NCI-H510A treated with DMSO at 0.1 percent for 48 hours (cell line): ENCODE data around the gene DPY19L1.
A peak's percentile ranks its signal among the peaks of the same experiment; 100 is the strongest.
"Not testable (repeated sequence)": the region's sequence is repeated elsewhere in the genome, so short reads cannot be mapped to it uniquely, and the experiment has no call there.

ENCODE experiments used
- DNase-seq: peaks from one replicate; lab custom pipeline; 2025; lab: John Stamatoyannopoulos, UW

DPY19L1 gene

DNA sequence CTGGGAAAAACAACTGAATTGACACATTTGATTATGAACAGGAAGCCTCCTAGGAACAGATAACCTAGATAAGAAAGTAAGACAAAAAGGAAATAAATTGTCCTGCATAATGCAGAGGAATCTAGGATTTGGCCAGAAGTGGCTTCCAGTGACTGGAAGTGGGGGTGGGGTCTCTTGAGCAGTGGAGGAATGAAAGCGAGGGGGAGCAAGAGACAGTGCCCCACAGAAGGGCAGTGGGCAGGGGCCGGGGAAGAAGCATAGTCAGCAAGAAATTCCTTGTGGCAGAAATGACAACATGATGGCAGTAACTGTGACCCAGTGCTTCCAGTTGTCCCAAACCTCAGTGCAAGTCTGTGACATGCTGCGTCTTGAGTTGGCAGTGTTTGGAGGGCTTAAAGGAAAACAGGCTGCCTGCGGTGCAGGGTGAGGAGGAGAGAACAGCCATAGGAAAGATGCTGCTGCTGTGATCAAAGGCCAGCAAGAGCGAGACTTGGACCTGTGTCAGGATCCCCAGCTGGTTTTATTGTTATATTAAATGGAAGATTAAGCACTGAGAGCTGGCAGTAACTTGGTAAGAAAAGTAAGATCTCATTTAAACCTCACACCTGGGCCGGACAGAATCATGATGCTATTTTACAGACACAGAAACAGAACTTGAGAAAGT is 119.0 kb downstream of the DPY19L1 start:
- not testable (repeated sequence) for DNase-seq

DNA sequence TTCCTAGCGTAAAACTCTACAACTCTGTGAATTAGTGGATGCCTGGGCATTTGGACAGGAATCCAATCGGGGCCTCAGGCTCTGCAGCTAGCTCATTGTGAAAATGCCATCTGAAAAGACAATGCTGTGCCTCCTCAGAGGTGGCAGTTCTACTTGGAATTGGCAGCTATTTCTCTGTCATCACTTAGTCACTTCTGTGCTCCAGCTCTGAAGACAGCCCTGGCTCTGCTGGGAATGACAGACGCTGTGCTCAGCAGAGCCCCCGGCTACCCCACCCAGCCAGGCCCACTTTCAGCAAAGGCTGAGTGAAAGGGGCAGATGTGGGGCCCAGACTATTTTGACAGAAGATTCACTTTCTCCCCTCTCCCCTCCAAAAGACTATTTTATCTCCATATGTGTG is 119.8 kb downstream of the DPY19L1 start:
- not testable (repeated sequence) for DNase-seq

- DNase-seq, result no peak
Observed at GRCh38 chr7:34916267-34916666, 121.0 kb downstream of the DPY19L1 start.

DNA sequence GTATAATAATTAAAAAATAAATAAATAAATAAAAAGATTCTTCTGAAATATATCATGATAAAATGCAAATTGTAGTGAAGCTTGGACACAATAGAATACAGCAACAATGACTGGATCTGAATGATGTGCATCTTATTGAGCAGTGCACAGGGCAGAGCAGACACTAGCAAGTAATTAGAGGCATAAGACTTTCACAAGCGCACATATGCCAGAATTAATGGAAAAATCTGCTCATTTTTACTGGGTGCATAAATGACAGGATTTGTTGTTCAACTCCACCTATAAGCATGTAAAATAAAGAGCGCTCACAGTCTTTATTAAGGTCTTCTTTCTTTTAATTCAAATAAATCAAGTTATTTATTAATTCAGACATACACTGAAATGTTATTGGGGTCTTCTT is 125.0 kb downstream of the DPY19L1 start:
- no peak for DNase-seq

DNA sequence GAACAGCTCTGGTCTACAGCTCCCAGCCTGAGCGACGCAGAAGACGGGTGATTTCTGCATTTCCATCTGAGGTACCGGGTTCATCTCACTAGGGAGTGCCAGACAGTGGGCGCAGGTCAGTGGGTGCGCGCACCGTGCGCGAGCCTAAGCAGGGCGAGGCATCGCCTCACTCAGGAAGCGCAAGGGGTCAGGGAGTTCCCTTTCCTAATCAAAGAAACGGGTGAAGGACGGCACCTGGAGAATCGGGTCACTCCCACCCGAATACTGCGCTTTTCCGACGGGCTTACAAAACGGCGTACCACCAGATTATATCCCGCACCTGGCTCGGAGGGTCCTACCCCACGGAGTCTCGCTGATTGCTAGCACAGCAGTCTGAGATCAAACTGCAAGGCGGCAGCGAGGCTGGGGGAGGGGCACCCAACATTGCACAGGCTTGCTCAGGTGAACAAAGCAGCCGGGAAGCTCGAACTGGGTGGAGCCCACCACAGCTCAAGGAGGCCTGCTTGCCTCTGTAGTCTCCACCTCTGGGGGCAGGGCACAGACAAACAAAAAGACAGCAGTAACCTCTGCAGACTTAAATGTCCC is 130.9 kb downstream of the DPY19L1 start:
- peak; percentile 16 for DNase-seq

- no peak for DNase-seq
Observed at GRCh38 chr7:34904987-34905386, 132.3 kb downstream of the DPY19L1 start.

DNA sequence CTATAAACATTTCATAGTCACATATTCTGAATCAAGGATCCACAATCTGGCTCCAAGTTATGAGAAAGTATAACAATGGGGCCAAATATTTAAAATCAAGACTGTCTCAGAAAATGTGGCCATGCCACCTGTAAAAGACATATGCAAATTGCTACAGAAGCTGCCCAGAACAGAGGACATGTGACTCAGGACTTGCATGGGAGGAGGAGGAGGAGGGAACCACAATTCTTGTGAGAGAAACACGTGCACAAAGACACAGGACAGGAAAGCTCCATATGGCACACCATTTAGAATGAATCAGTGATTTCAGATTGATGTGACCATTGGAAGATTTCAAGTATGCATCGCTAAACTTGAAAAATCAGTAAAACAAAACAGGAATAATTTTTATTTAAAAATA is 133.4 kb downstream of the DPY19L1 start:
- DNase-seq, result not testable (repeated sequence)

DNA sequence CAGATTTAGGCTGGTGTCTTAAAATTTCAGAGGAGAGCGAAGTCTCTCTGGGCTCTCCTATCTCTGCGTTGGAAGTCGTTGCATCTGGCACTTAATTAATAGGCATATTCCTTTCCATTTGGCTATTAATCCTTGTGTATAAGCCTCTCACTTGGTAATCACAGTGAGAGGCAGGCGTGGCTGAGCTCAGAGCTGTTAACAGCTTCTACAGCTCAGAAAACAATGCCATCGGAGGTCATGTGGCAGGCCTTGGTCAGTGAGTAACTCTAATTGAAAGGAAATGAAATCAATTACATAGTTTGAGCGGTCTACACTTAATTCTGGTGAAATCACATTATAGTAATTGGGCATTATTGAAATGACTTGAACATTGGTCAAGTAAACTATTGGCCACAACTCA is 135.1 kb downstream of the DPY19L1 start:
- DNase-seq, result no peak

DNA sequence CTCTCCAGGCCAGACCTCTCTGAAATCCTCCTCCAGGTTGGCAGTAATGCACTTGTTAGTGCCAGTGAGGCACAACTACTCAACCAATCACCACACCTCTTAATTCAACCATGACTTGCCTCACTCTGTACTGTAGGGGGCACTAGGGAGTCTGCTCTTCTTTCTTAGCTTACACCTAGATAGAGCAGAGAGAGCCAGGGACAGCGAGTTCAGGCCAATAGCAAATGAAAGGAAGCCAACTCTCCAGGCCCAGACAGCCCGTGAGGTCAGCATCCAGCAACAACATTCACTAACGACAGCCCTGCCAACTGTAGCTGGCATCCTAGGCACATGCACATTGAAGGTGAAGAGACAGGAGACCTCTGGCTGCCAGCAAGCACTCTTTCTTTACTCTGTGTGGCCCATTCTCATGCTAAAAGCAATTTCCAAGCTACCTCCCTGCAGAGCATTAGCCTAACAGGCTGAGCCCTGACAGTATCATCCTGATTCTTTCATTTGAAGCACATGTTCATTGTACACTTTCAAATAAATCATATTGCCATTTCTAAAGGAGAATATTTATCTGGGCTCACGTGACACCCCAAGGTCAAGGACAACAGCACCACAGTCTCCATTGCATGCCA is 136.3 kb downstream of the DPY19L1 start:
- DNase-seq, result no peak

GRCh38 chr7:34895202-34895601 is 142.1 kb downstream of the DPY19L1 start:
- DNase-seq, result no peak

GRCh38 chr7:34889951-34890350 is 147.3 kb downstream of the DPY19L1 start:
- DNase-seq, result no peak

DNA sequence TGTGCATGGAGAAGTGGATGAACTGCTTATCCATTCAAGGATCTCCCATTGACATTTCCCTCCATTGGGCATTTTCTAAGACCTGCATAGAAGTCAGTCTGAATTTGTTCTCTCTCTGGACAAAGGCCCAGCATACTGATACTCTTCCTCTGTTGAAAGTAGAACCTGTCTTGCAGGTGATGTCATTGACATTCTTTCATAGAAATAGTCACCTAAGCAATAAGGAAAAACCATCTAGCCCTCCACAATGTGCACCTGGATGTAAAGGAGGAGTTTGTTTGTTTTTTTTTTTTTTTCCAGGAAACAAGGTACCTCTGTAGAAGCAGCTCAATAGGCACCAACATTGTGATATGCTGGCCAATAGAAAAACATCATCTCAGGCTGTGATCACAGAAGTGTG is 150.4 kb downstream of the DPY19L1 start:
- DNase-seq, result no peak

- DNase-seq, result not testable (repeated sequence)
Observed at GRCh38 chr7:34883855-34884254, 153.4 kb downstream of the DPY19L1 start.

DNA sequence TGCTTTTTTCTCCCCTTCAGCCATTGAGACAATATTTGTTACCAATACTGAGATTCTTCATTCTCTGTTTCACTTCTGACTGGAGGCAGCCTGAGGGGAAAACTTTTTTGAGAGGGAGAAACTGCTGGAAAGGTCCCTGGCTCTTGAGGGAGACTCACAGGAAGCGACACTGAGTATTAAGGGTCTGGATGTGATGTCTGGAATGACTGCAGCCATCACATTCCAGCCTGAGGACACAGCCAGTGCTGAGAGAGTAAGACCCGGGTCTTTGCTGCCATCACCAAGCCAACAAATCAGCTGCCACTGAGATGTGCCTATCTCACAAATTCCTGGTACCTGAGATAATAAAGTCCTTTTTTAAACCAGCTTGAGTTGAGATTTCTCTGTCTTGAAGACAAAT is 157.4 kb downstream of the DPY19L1 start:
- DNase-seq, result no peak

- DNase-seq, result not testable (repeated sequence)
Observed at GRCh38 chr7:34878944-34879735, 158.1 kb downstream of the DPY19L1 start.
